ENCODE results near the gene KIAA1614. TPM values are rescaled to one million over a fixed set of nuclear protein-coding genes. Genes with fewer than 3 reads are reported as not detected.

KIAA1614 gene
- total RNA-seq, 1 donor from 2014 or later = 0.56 TPM

- peaks cover 3% of the 10 kb centered on the region for H3K36me3 Mint-ChIP-seq
- no peak overlapping the region for H3K4me2 ChIP-seq
- no peak overlapping the region for H2AFZ ChIP-seq (replicated peaks)
- no peak overlapping the region for H3K27ac Mint-ChIP-seq
- H3K9me3 Mint-ChIP-seq = no peaks in the 10 kb centered on the region
- H3K4me1 ChIP-seq = no peaks in the 10 kb centered on the region
- no peaks in the 10 kb centered on the region for H3K9me3 ChIP-seq (ENCODE audit: low read depth)
- peaks cover 2% of the 10 kb centered on the region for H3K27me3 Mint-ChIP-seq (ENCODE audit: insufficient read depth, low read depth)
- H3K4me1 Mint-ChIP-seq = no peaks in the 10 kb centered on the region
- H3K27ac ChIP-seq = no peak overlapping the region
- no peak overlapping the region for H3K4me3 Mint-ChIP-seq
- no peaks in the 10 kb centered on the region for H3K27me3 ChIP-seq
- no peaks in the 10 kb centered on the region for H3K79me2 ChIP-seq (ENCODE audit: low read depth)
- no peaks in the 10 kb centered on the region for H3F3A ChIP-seq (ENCODE audit: low read depth)
- H3K9ac ChIP-seq = no peak overlapping the region
- H3K36me3 ChIP-seq = no peaks in the 10 kb centered on the region
- H4K20me1 ChIP-seq (ENCODE audit: low read depth) = no peaks in the 10 kb centered on the region
- DNase-seq (ENCODE audit: low spot score) = no peak
- TF ChIP-seq CTCF (IDR thresholded peaks at IDR 0.05) = no peak
- no peak for TF ChIP-seq EZH2phosphoT487 (IDR thresholded peaks at IDR 0.05)
- no peak for TF ChIP-seq EZH2 (IDR thresholded peaks at IDR 0.05)
- no peak overlapping the region for H3K4me3 ChIP-seq
These were observed 20.4 kb upstream of the KIAA1614 start for GRCh38 chr1:180892272-180892671.

DNA sequence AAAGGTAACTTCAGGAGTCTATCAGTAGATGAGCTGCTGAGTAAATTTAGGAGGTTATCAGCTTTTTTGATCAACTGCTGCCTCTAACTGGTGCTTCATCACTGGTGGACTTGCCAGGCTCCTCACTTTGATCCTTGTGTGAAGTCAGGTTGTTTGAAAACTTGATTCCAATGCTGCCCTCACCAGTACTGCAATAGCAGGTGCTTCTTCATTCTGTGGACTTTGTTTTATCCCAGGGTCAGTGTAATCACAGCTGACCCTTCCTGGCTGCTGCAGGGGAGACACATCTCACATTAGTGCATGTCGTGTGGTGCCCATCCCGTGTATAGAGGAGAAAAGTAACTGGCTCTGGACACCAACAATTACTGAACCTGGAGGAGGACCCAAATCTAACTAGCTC is 20.0 kb upstream of the KIAA1614 start:
- H3K27ac Mint-ChIP-seq = no peak overlapping the region
- no peaks in the 10 kb centered on the region for H3K9me3 Mint-ChIP-seq
- no peaks in the 10 kb centered on the region for H3K4me1 Mint-ChIP-seq
- H3K4me2 ChIP-seq = no peak overlapping the region
- no peak overlapping the region for H3K27ac ChIP-seq
- H3F3A ChIP-seq (ENCODE audit: low read depth) = no peaks in the 10 kb centered on the region
- H3K4me3 Mint-ChIP-seq = no peak overlapping the region
- no peaks in the 10 kb centered on the region for H3K79me2 ChIP-seq (ENCODE audit: low read depth)
- peaks cover 3% of the 10 kb centered on the region for H3K36me3 Mint-ChIP-seq
- H3K36me3 ChIP-seq = no peaks in the 10 kb centered on the region
- H3K9me3 ChIP-seq (ENCODE audit: low read depth) = no peaks in the 10 kb centered on the region
- no peak overlapping the region for H3K9ac ChIP-seq
- TF ChIP-seq EZH2 (IDR thresholded peaks at IDR 0.05) (no peak), CTCF (IDR thresholded peaks at IDR 0.05) (no peak), EZH2phosphoT487 (IDR thresholded peaks at IDR 0.05) (no peak)
- H4K20me1 ChIP-seq (ENCODE audit: low read depth) = no peaks in the 10 kb centered on the region
- no peaks in the 10 kb centered on the region for H3K27me3 ChIP-seq
- no peak for DNase-seq (ENCODE audit: low spot score)
- no peaks in the 10 kb centered on the region for H3K4me1 ChIP-seq
- H3K27me3 Mint-ChIP-seq (ENCODE audit: insufficient read depth, low read depth) = peaks cover 2% of the 10 kb centered on the region
- no peak overlapping the region for H3K4me3 ChIP-seq
- H2AFZ ChIP-seq (replicated peaks) = no peak overlapping the region

- no peak overlapping the region for H2AFZ ChIP-seq (replicated peaks)
- no peak overlapping the region for H3K27ac ChIP-seq
- H3F3A ChIP-seq (ENCODE audit: low read depth) = no peaks in the 10 kb centered on the region
- H3K36me3 Mint-ChIP-seq = peaks cover 3% of the 10 kb centered on the region
- H3K36me3 ChIP-seq = no peaks in the 10 kb centered on the region
- peaks cover 3% of the 10 kb centered on the region for H3K4me1 Mint-ChIP-seq
- H3K4me2 ChIP-seq = no peak overlapping the region
- no peaks in the 10 kb centered on the region for H3K9me3 Mint-ChIP-seq
- H3K9ac ChIP-seq = no peak overlapping the region
- no peaks in the 10 kb centered on the region for H3K27me3 ChIP-seq
- H3K4me1 ChIP-seq = peaks cover 8% of the 10 kb centered on the region
- no peak overlapping the region for H3K4me3 Mint-ChIP-seq
- TF ChIP-seq EZH2phosphoT487 (IDR thresholded peaks at IDR 0.05) = no peak
- no peak for TF ChIP-seq EZH2 (IDR thresholded peaks at IDR 0.05)
- no peak for TF ChIP-seq CTCF (IDR thresholded peaks at IDR 0.05)
- no peak overlapping the region for H3K27ac Mint-ChIP-seq
- no peaks in the 10 kb centered on the region for H3K79me2 ChIP-seq (ENCODE audit: low read depth)
- no peaks in the 10 kb centered on the region for H4K20me1 ChIP-seq (ENCODE audit: low read depth)
- peaks cover 5% of the 10 kb centered on the region for H3K27me3 Mint-ChIP-seq (ENCODE audit: insufficient read depth, low read depth)
- H3K9me3 ChIP-seq (ENCODE audit: low read depth) = no peaks in the 10 kb centered on the region
- H3K4me3 ChIP-seq = no peak overlapping the region
- no peak for DNase-seq (ENCODE audit: low spot score)
These were observed 19.1 kb upstream of the KIAA1614 start for GRCh38 chr1:180893614-180894013.

Measured in neural progenitor cell (in vitro differentiated cells).